ENCODE results near the gene EXOC6. TPM values are rescaled to one million over a fixed set of nuclear protein-coding genes. Genes with fewer than 3 reads are reported as not detected.

EXOC6 gene
- total and polyA plus RNA-seq, 8 donors, result 1.7 to 21.3 (median 4.6) TPM

GRCh38 chr10:93064874-93065660 is 216.7 kb downstream of the EXOC6 start:
- H3K9me3 ChIP-seq, result no peaks in the 10 kb centered on the region
- no peak for DNase-seq
- H3K4me3 ChIP-seq, result no peak overlapping the region
- H3K27me3 ChIP-seq, result peaks cover 24 to 100% (median 89%) of the 10 kb centered on the region in 3 donors
- peaks cover 0 to 3% (median 0%) of the 10 kb centered on the region in 4 donors for H3K36me3 ChIP-seq
- no peak overlapping the region for H3K27ac ChIP-seq
- intact Hi-C loops (cut with DNase I; ENCODE audit: low total_unique reads), result no loop called here
- 66 to 71% (median 68%) methylated on average over 12 of the region's 12 CpGs for WGBS, 5 donors
- no peak for TF ChIP-seq POLR2A (IDR thresholded peaks at IDR 0.05)
- TF ChIP-seq POLR2AphosphoS5 (IDR thresholded peaks at IDR 0.05), result no peak
- TF ChIP-seq EP300 (IDR thresholded peaks at IDR 0.05), result no peak
- TF ChIP-seq CTCF (IDR thresholded peaks at IDR 0.05), result no peak
- peaks cover 23 to 64% (median 43%) of the 10 kb centered on the region in 4 donors for H3K4me1 ChIP-seq

GRCh38 chr10:93065675-93066543 is 217.6 kb downstream of the EXOC6 start:
- H3K36me3 ChIP-seq, result no peaks in the 10 kb centered on the region
- DNase-seq, result peak in 1 of 2 donors; percentile 44
- H3K4me1 ChIP-seq, result peaks cover 23 to 56% (median 36%) of the 10 kb centered on the region in 4 donors
- peak overlapping the region in 3 of 4 donors; percentile 0 to 22 (median 9) for H3K4me3 ChIP-seq
- H3K9me3 ChIP-seq, result no peaks in the 10 kb centered on the region
- TF ChIP-seq POLR2AphosphoS5 (IDR thresholded peaks at IDR 0.05), result no peak
- no peak for TF ChIP-seq CTCF (IDR thresholded peaks at IDR 0.05)
- TF ChIP-seq EP300 (IDR thresholded peaks at IDR 0.05), result no peak
- no peak for TF ChIP-seq POLR2A (IDR thresholded peaks at IDR 0.05)
- peaks cover 20 to 100% (median 88%) of the 10 kb centered on the region in 3 donors for H3K27me3 ChIP-seq
- WGBS, 5 donors, result 4 to 13% (median 6%) methylated on average over 22 to 81 of the region's 81 CpGs
- intact Hi-C loops (cut with DNase I; ENCODE audit: low total_unique reads), result no loop called here
- no peak overlapping the region for H3K27ac ChIP-seq

- H3K27me3 ChIP-seq, result peaks cover 20 to 100% (median 85%) of the 10 kb centered on the region in 3 donors
- WGBS, 5 donors, result 9 to 21% (median 12%) methylated on average over 6 to 11 of the region's 11 CpGs
Observed at GRCh38 chr10:93066544-93066913, 218.2 kb downstream of the EXOC6 start.

More at GRCh38 chr10:93066544-93066913, 218.2 kb downstream of the EXOC6 start:
- Histone ChIP-seq H3K4me3 (no peak overlapping the region), H3K9me3 (no peaks in the 10 kb centered on the region), H3K36me3 (no peaks in the 10 kb centered on the region), H3K27ac (no peak overlapping the region), H3K4me1 (peaks cover 24 to 52% (median 36%) of the 10 kb centered on the region in 4 donors)
- no peak for DNase-seq
- intact Hi-C loops (cut with DNase I; ENCODE audit: low total_unique reads), result no loop called here
- TF ChIP-seq EP300 (IDR thresholded peaks at IDR 0.05) (no peak), CTCF (IDR thresholded peaks at IDR 0.05) (no peak), POLR2A (IDR thresholded peaks at IDR 0.05) (no peak), POLR2AphosphoS5 (IDR thresholded peaks at IDR 0.05) (no peak)
